Activated naive CD4-positive, alpha-beta T cell treated with anti-CD3 and anti-CD28 coated beads, Interleukin-2, amount 50 U/mL, for 24 hours (primary cell): Measurements from ENCODE around the gene OOSP2.
"Not testable (repeated sequence)": the region's sequence is repeated elsewhere in the genome, so short reads cannot be mapped to it uniquely, and the experiment has no call there.

ENCODE experiments used
- H3K27ac Mint-ChIP-seq: one replicate; pipeline ENCODE4 v1.8.0; 2021; ENCODE audit warnings: mild to moderate bottlenecking, mixed read lengths
- H3K27me3 Mint-ChIP-seq: one replicate; pipeline ENCODE4 v1.8.0; 2021; ENCODE audit warnings: mixed read lengths
- H3K36me3 Mint-ChIP-seq: one replicate; pipeline ENCODE4 v1.8.0; 2021; ENCODE audit warnings: mixed read lengths
- H3K4me1 Mint-ChIP-seq: one replicate; pipeline ENCODE4 v1.8.0; 2021; ENCODE audit warnings: mixed read lengths
- H3K4me3 Mint-ChIP-seq: one replicate; pipeline ENCODE4 v1.8.0; 2021; ENCODE audit warnings: mild to moderate bottlenecking, mixed read lengths
- H3K9me3 Mint-ChIP-seq: one replicate; pipeline ENCODE4 v1.8.0; 2021; ENCODE audit warnings: mixed read lengths

OOSP2 gene

GRCh38 chr11:60040109-60040508 lies at the start of gene OOSP2:
TSS of gene OOSP2 (plus strand) at chr11:60040409. CDS start at chr11:60040460, 51 bp downstream.
- Mint-ChIP-seq H3K36me3 (no peaks in the 10 kb centered on the region), H3K27me3 (peaks cover 4% of the 10 kb centered on the region), H3K27ac (no peak within 1 kb of the TSS), H3K4me1 (no peaks in the 10 kb centered on the region), H3K9me3 (no peaks in the 10 kb centered on the region), H3K4me3 (no peak within 1 kb of the TSS)

- H3K36me3 Mint-ChIP-seq, result peaks cover 2% of the 10 kb centered on the region
- H3K4me1 Mint-ChIP-seq, result no peaks in the 10 kb centered on the region
- H3K27me3 Mint-ChIP-seq, result peaks cover 9% of the 10 kb centered on the region
- no peak overlapping the region for H3K27ac Mint-ChIP-seq
- no peak overlapping the region for H3K4me3 Mint-ChIP-seq
- peaks cover 36% of the 10 kb centered on the region for H3K9me3 Mint-ChIP-seq
Observed at GRCh38 chr11:59990421-59990820, 49.8 kb upstream of the OOSP2 start.

DNA sequence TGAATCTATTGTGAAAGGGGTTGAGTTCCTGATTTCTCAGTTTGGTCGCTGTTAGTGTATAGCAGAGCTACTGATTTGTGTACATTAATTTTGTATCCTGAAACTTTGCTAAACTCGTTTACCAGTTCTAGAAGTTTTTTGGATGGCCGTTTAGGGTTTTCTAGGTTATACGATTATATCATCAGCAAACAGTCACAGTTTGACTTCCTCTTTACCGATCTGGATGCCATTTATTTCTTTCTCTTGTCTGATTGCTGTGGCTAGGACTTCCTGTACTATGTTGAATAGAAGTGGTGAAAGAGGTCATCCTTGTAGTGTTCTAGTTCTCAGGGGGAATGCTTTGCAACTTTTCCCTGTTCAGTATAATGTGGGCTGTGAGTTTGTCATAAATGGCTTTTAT lies 47.8 kb upstream of the OOSP2 start:
- H3K4me1 Mint-ChIP-seq, result no peaks in the 10 kb centered on the region

DNA sequence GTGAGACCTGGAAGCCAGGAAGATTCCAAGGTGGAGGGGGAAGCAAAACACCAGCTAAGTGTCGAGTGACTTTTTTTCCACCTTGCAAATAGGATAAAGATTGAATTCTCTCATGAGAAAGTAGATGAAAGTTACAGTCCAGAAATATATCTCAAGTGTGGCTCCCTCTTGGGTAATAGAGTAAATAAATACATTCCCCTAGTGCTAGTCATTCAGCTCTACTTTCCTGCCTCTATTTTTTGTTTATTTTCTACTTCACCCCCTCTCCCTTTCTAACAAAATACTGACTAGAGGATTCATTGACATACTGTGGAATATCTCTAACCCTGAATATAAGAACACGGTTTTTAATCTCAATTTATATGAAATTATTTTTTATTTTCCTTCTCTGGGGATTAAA lies 42.4 kb upstream of the OOSP2 start:
- Mint-ChIP-seq H3K9me3 (peaks cover 3% of the 10 kb centered on the region), H3K4me3 (no peak overlapping the region)

More for the DNA sequence above, 47.8 kb upstream of the OOSP2 start:
- Mint-ChIP-seq H3K36me3 (peaks cover 2% of the 10 kb centered on the region), H3K27ac (no peak overlapping the region), H3K27me3 (peaks cover 9% of the 10 kb centered on the region), H3K4me3 (no peak overlapping the region), H3K9me3 (peaks cover 36% of the 10 kb centered on the region)

DNA sequence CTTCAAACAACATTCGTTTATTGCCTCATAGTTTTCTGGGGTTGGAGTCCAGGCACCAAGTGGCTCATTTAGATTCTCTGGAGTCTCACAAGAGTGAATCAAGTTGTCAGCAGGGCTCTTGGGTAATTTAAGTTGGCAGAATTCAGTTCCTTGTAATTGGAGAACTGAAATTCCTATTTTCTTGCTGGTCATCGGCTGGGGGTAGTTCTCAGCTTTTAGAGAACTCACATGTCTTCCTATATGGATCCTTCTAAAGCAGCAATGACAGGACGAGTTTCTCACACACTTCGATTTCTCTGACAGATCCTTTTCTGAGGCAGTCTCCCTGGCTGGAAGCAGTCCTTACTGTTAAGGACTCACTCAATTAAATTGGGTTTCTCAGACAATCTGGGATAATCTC lies 40.5 kb upstream of the OOSP2 start:
- Mint-ChIP-seq H3K36me3 (no peaks in the 10 kb centered on the region), H3K27me3 (peaks cover 3% of the 10 kb centered on the region), H3K9me3 (no peaks in the 10 kb centered on the region)

More for the DNA sequence above, 42.4 kb upstream of the OOSP2 start:
- Mint-ChIP-seq H3K27ac (no peak overlapping the region), H3K4me1 (no peaks in the 10 kb centered on the region), H3K27me3 (peaks cover 12% of the 10 kb centered on the region), H3K36me3 (no peaks in the 10 kb centered on the region)

GRCh38 chr11:60003729-60004128 lies 36.5 kb upstream of the OOSP2 start:
- Mint-ChIP-seq H3K4me3 (no peak overlapping the region), H3K9me3 (no peaks in the 10 kb centered on the region), H3K36me3 (no peaks in the 10 kb centered on the region), H3K4me1 (no peaks in the 10 kb centered on the region), H3K27ac (no peak overlapping the region), H3K27me3 (peaks cover 6% of the 10 kb centered on the region)

More for the DNA sequence above, 40.5 kb upstream of the OOSP2 start:
- no peak overlapping the region for H3K27ac Mint-ChIP-seq
- no peaks in the 10 kb centered on the region for H3K4me1 Mint-ChIP-seq
- no peak overlapping the region for H3K4me3 Mint-ChIP-seq

GRCh38 chr11:60005360-60005759 lies 34.8 kb upstream of the OOSP2 start:
- no peaks in the 10 kb centered on the region for H3K36me3 Mint-ChIP-seq
- H3K27me3 Mint-ChIP-seq, result peaks cover 8% of the 10 kb centered on the region
- H3K9me3 Mint-ChIP-seq, result no peaks in the 10 kb centered on the region
- no peak overlapping the region for H3K4me3 Mint-ChIP-seq
- H3K4me1 Mint-ChIP-seq, result no peaks in the 10 kb centered on the region
- no peak overlapping the region for H3K27ac Mint-ChIP-seq

GRCh38 chr11:60016881-60017280 lies 23.3 kb upstream of the OOSP2 start, which contains the start of gene OOSP4B:
TSS of gene OOSP4B (plus strand) at chr11:60017181.
- no peak within 1 kb of the TSS for H3K27ac Mint-ChIP-seq

GRCh38 chr11:60018058-60018457 lies 22.2 kb upstream of the OOSP2 start:
- H3K36me3 Mint-ChIP-seq, result no peaks in the 10 kb centered on the region
- no peak overlapping the region for H3K27ac Mint-ChIP-seq
- no peaks in the 10 kb centered on the region for H3K4me1 Mint-ChIP-seq
- H3K9me3 Mint-ChIP-seq, result no peaks in the 10 kb centered on the region
- H3K4me3 Mint-ChIP-seq, result no peak overlapping the region
- H3K27me3 Mint-ChIP-seq, result peaks cover 4% of the 10 kb centered on the region

More at GRCh38 chr11:60016881-60017280, 23.3 kb upstream of the OOSP2 start, which contains the start of gene OOSP4B:
- no peaks in the 10 kb centered on the region for H3K4me1 Mint-ChIP-seq
- H3K36me3 Mint-ChIP-seq, result no peaks in the 10 kb centered on the region
- no peak within 1 kb of the TSS for H3K4me3 Mint-ChIP-seq
- H3K27me3 Mint-ChIP-seq, result peaks cover 5% of the 10 kb centered on the region
- H3K9me3 Mint-ChIP-seq, result no peaks in the 10 kb centered on the region

DNA sequence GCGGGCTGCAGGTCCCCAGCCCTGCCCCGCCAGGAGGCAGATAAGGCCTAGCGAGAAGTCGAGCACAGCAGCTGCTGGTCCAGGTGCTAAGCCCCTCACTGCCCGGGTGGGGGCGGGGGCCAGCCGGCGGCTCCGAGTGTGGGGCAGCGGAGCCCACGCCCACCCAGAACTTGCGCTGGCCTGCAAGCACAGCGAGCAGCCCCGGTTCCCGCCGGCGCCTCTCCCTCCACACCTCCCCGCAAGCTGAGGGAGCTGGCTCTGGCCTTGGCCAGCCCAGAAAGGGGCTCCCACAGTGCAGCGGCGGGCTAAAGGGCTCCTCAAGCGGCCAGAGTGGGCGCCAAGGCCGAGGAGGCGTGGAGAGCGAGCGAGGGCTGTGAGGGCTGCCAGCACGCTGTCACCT lies 19.8 kb upstream of the OOSP2 start:
- not testable (repeated sequence) for H3K4me3 Mint-ChIP-seq, H3K27ac Mint-ChIP-seq, H3K36me3 Mint-ChIP-seq, H3K27me3 Mint-ChIP-seq, H3K4me1 Mint-ChIP-seq, H3K9me3 Mint-ChIP-seq

GRCh38 chr11:60029015-60029632 lies 11.1 kb upstream of the OOSP2 start:
- Mint-ChIP-seq H3K9me3 (no peaks in the 10 kb centered on the region), H3K4me1 (no peaks in the 10 kb centered on the region), H3K36me3 (peaks cover 2% of the 10 kb centered on the region), H3K27ac (no peak overlapping the region), H3K4me3 (no peak overlapping the region), H3K27me3 (peaks cover 3% of the 10 kb centered on the region)

GRCh38 chr11:60050422-60050821 lies 10.2 kb downstream of the OOSP2 start:
- H3K9me3 Mint-ChIP-seq, result not testable (repeated sequence)

GRCh38 chr11:60050839-60051238 lies 10.6 kb downstream of the OOSP2 start:
- not testable (repeated sequence) for H3K9me3 Mint-ChIP-seq, H3K27me3 Mint-ChIP-seq, H3K36me3 Mint-ChIP-seq, H3K4me1 Mint-ChIP-seq, H3K27ac Mint-ChIP-seq, H3K4me3 Mint-ChIP-seq

More at GRCh38 chr11:60050422-60050821, 10.2 kb downstream of the OOSP2 start:
- not testable (repeated sequence) for H3K36me3 Mint-ChIP-seq, H3K4me1 Mint-ChIP-seq, H3K4me3 Mint-ChIP-seq, H3K27me3 Mint-ChIP-seq, H3K27ac Mint-ChIP-seq

DNA sequence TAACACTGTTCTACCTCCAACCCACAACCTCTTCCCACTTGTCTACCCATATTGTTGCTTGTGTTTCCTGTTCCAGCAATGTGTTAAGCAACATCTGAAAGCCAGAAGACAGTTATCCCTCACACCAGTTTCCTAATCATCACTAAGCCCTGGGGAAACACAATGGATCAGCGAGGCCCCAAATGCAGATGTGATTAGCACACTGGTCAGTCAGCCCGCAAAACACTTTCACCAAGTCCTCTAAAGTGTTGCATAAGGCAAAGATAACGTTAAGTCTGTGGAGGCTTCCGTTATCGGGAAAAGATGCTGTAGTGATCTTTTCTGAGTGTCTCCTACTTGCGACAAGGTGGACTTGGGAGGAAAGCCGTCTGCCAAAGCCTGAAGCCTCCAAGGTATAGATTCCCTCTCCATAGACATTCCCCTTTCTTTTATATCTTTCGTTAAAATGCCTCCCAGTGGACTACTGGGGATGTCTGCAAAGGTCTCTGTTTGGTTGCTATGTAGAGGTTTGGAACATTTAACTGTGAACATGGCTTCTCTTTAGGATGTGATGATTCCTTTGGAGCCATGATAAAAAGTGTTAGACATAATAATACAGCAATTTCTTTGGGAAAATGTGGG lies 16.2 kb downstream of the OOSP2 start, which contains the start of gene MS4A3:
Gene MS4A3, plus strand, starts transcription at position 317 of the 621 bp plus-strand sequence. CDS start 4,496 bp downstream, outside the sequence.
- Mint-ChIP-seq H3K27me3 (peaks cover 1% of the 10 kb centered on the region), H3K9me3 (no peaks in the 10 kb centered on the region), H3K27ac (no peak within 1 kb of the TSS), H3K36me3 (no peaks in the 10 kb centered on the region), H3K4me3 (no peak within 1 kb of the TSS), H3K4me1 (no peaks in the 10 kb centered on the region)

DNA sequence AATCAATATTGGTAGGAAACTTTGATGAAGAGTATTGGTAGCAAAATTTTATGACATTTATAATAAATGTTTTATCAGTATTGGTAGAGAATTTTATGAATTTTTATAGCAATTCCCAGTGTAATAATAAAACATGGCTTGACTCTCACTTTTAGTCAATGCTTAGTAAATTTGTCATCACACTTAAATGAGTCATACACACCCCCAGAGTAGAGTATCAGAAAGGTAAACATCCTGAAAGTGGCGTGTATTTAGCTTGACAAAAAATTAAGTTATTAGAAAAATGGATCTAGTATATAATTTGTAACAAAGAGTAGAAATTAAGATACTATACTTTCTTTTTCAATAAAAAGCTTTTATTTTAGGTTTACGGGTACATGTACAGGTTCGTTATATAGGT lies 18.8 kb downstream of the OOSP2 start:
- no peaks in the 10 kb centered on the region for H3K4me1 Mint-ChIP-seq
- no peaks in the 10 kb centered on the region for H3K9me3 Mint-ChIP-seq
- no peak overlapping the region for H3K27ac Mint-ChIP-seq
- no peak overlapping the region for H3K4me3 Mint-ChIP-seq
- H3K36me3 Mint-ChIP-seq, result no peaks in the 10 kb centered on the region
- H3K27me3 Mint-ChIP-seq, result peaks cover 1% of the 10 kb centered on the region

- Mint-ChIP-seq H3K27ac (no peak overlapping the region), H3K36me3 (no peaks in the 10 kb centered on the region), H3K9me3 (no peaks in the 10 kb centered on the region), H3K27me3 (peaks cover 1% of the 10 kb centered on the region), H3K4me1 (no peaks in the 10 kb centered on the region), H3K4me3 (no peak overlapping the region)
Observed at GRCh38 chr11:60059521-60060240, 19.5 kb downstream of the OOSP2 start.
